RWPE1 (cell line): ENCODE data around the gene TINCR.

Source experiments
- CTCF ChIA-PET: fragments of 350-600 bp; sonication (Branson Sonifier 250); formaldehyde crosslinking; extraction: SDS; loops from one replicate; lab custom pipeline; 2021; lab: Yijun Ruan, JAX
- POLR2A ChIA-PET: fragments of 400-600 bp; formaldehyde crosslinking; extraction: SDS; loops from one replicate; lab custom pipeline; 2020; ENCODE audit warnings: antibody characterized with exemption; ENCODE audit not compliant: low non-redundant PET; lab: Yijun Ruan, JAX
- DNase-seq: peaks from one replicate; pipeline ENCODE4 v3.0.0; 2012; ENCODE audit warnings: low spot score
- H3K27ac ChIP-seq: fragments of 450-650 bp; 2 replicates; pipeline ENCODE4 v1.5.1; 2017
- TF ChIP-seq, protein P1 (sequence below): fragments of 450-650 bp; conservative IDR thresholded peaks from 2 replicates; pipeline ENCODE4 v1.5.1; 2017; ENCODE audit warnings: low read depth, mild to moderate bottlenecking

TINCR gene

DNA sequence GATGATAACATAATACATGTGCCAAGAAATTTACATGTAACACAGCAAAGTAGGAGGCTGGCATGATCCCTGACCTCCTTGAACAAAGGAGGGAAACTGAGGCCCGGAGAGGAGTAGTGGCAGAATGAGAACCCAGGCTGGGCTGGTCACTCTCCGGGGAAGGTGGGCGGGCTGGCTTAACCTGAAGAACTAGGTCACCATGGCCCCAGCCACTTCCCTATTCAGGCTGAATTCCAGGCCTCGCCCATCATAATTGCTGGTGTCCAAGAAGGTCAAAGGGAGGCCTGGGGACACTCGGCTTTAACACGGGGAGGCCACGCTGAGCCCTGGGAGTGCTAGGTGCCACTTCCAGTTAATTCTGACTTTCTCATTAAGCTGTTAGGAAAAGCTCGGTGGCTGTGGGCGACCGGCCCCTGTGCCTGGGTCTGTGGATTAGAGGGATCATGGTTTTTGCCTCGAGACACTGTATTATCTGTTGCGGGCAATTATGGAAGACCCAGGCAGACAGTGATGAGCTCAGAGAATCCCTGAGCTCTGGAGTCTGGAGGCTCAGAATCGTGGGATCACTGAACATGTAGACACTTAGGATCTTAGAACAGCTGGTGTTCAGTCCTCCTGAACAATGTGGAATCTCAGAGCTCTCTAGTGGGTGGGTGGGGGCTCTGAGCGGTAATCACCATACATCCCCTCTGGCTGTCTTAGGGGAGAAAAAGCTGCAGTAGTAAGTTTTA, 5.0 kb upstream of the TINCR start:
- H3K27ac ChIP-seq, result no peak overlapping the region
- TF ChIP-seq, protein P1, sequence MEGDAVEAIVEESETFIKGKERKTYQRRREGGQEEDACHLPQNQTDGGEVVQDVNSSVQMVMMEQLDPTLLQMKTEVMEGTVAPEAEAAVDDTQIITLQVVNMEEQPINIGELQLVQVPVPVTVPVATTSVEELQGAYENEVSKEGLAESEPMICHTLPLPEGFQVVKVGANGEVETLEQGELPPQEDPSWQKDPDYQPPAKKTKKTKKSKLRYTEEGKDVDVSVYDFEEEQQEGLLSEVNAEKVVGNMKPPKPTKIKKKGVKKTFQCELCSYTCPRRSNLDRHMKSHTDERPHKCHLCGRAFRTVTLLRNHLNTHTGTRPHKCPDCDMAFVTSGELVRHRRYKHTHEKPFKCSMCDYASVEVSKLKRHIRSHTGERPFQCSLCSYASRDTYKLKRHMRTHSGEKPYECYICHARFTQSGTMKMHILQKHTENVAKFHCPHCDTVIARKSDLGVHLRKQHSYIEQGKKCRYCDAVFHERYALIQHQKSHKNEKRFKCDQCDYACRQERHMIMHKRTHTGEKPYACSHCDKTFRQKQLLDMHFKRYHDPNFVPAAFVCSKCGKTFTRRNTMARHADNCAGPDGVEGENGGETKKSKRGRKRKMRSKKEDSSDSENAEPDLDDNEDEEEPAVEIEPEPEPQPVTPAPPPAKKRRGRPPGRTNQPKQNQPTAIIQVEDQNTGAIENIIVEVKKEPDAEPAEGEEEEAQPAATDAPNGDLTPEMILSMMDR, result no peak
- ChIA-PET CTCF (interaction anchor here (0.6 kb wide), 1 partner anchor 534 kb away, joined by 3 read pairs; no protein-coding TSS in a partner anchor), POLR2A (no interaction called here)
- no peak for DNase-seq

DNA sequence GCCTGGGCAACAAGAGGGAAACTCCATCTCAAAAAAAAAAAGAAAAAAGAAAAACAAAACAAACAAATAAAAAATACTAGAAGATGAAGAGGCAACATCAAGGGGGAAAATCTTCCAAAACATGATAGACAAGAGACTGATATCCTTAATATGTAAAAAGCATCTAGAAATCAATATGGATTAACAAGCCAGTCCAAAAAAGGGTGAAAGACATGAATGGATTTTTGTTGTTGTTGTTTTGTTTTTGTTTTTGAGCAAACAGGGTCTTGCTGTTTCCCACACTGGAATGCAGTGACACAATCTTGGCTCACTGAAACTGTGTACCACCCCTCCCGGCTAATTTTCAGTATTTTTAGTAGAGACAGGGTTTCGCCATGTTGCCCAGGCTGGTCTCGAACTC, 4.0 kb upstream of the TINCR start:
- CTCF ChIA-PET, result no interaction called here
- POLR2A ChIA-PET, result no interaction called here
- TF ChIP-seq, protein P1, result no peak
- no peak for DNase-seq
- no peak overlapping the region for H3K27ac ChIP-seq

DNA sequence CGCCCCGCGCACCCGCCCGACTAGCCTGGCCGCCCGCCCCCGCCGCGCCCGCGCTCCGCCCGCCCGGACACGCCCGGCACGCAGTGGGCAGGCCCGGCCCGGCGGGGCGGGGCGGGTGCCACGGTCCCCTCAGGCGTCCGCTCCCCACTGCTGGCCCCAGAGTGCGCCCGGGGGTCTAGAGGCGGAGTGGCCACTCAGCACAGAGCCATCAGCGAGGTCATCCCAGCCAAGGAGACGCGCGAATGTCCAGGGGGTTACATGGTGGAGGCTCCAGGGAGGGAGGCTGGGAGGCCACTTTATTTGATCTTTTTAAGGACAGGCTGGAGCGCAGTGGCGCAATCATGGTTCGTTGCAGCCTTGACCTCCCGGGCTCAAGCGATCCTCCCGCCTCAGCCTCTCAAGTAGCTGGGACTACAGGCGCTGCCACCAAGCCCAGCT, 236 bp upstream of the TINCR start:
- TF ChIP-seq, protein P1, result no peak
- POLR2A ChIA-PET, result interaction anchor here (0.6 kb wide), 1 partner anchor 768 kb away, joined by 8 read pairs; no protein-coding TSS in a partner anchor
- no peak for DNase-seq
- CTCF ChIA-PET, result interaction anchor here (0.6 to 1.0 kb wide), 2 partner anchors 9 to 552 kb away, joined by 3 read pairs; no protein-coding TSS in a partner anchor
- H3K27ac ChIP-seq, result no peak overlapping the region

DNA sequence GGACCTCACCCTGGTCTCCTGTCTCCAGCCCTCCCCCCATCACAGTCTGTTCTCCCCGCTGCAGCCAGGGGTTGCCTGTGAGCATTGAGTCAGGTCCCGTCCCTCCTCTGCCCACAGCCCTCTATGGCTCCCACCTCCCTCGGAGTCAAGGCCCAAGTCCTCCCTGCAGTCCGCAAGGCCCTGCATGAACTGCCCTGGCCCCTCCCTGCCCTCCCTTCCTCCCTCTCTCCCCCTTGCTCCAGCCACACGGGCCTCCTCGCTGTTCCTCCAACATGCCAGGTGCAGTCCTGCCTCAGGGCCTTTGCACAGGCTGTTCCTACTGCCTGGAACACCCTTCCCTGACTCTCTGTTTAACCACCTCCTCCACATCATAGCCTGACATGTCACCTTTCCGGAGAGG, 2.8 kb downstream of the TINCR start:
- TF ChIP-seq, protein P1, result no peak
- CTCF ChIA-PET, result no interaction called here
- POLR2A ChIA-PET, result no interaction called here
- H3K27ac ChIP-seq, result no peak overlapping the region
- no peak for DNase-seq

DNA sequence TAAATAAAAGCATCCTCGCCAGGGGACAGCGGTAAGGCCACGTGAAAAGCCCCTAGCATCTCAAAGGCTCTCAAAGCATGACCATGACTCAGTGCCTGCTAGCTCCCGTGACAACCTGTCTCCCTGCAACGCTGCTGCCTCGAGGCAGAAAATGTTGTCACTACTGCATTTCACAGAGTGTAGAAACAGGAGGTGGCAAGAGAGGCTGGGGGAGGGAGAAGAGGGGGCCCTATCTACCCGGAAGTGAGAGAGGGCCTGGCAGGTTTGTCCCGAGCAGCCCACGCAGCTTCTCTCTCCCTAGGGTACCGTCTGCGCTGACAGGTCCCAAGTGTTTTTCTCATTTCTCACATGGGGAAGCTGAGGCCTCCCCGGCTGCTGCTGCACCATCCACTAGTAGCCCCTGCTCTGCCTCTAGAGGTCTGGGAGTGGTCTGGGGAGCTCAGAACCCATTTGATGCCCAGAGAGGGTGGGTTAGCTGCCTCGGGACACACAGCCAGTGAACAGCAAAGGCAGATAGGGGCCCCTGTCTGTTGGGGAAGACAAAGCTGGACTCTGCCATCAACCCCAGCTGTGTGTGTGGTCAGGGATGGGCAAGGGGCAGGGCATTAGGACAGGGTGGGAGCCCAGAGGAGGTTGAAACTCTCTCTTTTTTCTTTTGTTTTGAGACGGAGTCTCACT, 3.7 kb downstream of the TINCR start:
- TF ChIP-seq, protein P1, result no peak
- H3K27ac ChIP-seq, result no peak overlapping the region
- ChIA-PET CTCF (interaction anchor here (0.7 kb wide), 1 partner anchor 23 kb away, joined by 4 read pairs; no protein-coding TSS in a partner anchor), POLR2A (no interaction called here)
- peak; percentile 41 for DNase-seq

DNA sequence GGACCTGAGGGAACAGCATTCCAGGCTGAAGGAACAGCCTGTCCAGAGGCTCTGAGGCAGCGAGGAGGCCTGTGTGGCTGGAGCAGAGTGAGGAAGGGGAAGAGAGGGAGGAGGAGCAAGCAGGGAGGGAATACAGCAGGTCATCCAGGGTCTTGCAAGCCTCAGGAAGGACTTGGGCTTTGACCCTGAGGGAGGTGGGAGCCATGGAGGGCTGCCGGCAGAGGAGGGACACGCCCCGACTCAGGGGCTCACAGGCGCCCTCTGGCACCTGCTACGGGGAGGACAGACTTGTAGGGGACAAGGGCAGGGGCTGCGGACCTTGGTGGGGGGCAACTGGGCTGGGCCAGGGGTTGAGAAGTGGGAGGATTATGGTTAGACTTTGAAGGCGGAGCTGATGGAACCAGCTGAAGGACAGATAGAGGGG, 4.7 kb downstream of the TINCR start:
- TF ChIP-seq, protein P1, result no peak
- ChIA-PET CTCF (no interaction called here), POLR2A (no interaction called here)

More for the DNA sequence above, 4.7 kb downstream of the TINCR start:
- H3K27ac ChIP-seq, result no peak overlapping the region
- DNase-seq, result no peak
